Uterus (tissue), 2 donors: ENCODE measurements around the gene CYSRT1.

Experiments used
- POLR2A ChIP-seq, 2 donors: fragments of 450-650 bp; IDR thresholded peaks; one replicate each; pipeline ENCODE4 v1.6.1; 2016; ENCODE audit warnings: antibody characterized with exemption in 2 of 2, mild to moderate bottlenecking in 1 of 2, moderate library complexity in 1 of 2
- TF ChIP-seq, protein P1 (sequence below), 4 experiments: fragments of 200-600 bp in 2 of 4; fragments of 450-650 bp in 2 of 4; sonication (generic) in 2 of 4; IDR thresholded peaks; one replicate each; pipeline ENCODE4 v1.5.1; 2016 to 2019; ENCODE audit warnings: antibody characterized with exemption in 4 of 4, mild to moderate bottlenecking in 2 of 4, moderate library complexity in 1 of 4

DNA sequence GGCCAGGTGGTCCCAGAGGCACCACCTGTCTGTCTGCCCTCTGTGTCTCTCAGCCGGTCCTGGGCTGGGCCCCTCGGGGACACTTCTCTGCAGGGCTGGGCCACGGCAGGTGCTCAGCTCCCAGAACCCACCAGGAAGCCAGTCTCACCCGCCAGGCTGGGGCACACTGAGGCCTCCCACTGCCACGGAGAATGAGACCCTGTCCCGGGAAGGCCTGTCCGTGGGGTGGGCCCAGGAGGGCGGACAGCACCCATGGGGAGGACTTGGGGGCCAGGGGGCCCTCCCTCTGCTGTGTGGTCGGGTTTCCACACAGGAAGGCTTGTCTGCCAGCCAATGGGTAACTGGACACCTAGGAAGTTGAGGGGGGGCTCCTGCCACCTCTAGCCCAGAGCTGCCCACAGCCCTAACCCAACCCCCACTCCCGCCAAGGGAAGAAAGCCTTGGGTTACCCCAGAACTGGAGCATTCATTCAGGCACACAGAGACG is 12.0 kb downstream of the CYSRT1 start:
- TF ChIP-seq, protein P1, sequence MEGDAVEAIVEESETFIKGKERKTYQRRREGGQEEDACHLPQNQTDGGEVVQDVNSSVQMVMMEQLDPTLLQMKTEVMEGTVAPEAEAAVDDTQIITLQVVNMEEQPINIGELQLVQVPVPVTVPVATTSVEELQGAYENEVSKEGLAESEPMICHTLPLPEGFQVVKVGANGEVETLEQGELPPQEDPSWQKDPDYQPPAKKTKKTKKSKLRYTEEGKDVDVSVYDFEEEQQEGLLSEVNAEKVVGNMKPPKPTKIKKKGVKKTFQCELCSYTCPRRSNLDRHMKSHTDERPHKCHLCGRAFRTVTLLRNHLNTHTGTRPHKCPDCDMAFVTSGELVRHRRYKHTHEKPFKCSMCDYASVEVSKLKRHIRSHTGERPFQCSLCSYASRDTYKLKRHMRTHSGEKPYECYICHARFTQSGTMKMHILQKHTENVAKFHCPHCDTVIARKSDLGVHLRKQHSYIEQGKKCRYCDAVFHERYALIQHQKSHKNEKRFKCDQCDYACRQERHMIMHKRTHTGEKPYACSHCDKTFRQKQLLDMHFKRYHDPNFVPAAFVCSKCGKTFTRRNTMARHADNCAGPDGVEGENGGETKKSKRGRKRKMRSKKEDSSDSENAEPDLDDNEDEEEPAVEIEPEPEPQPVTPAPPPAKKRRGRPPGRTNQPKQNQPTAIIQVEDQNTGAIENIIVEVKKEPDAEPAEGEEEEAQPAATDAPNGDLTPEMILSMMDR (IDR thresholded peaks at IDR 0.05): no peak
- no peak for TF ChIP-seq POLR2A (IDR thresholded peaks at IDR 0.05)
